Ovary (tissue), 9 donors: ENCODE results near the gene DEPDC5. TPM values are rescaled to one million over a fixed set of nuclear protein-coding genes. Genes with fewer than 3 reads are reported as not detected.

Experiments
- DNase-seq, 5 donors: peaks; one replicate each; pipeline ENCODE4 v3.0.0-alpha.2; 2019 to 2020
- H3K27ac ChIP-seq, 2 donors: fragments of 200-600 bp; one replicate each; pipeline versions ENCODE4 v1.5.1 to v1.8.0; 2019 to 2022
- H3K27me3 ChIP-seq: fragments of 200-600 bp; one replicate; pipeline ENCODE4 v1.8.0; 2022
- H3K36me3 ChIP-seq: fragments of 200-600 bp; sonication (generic); one replicate; pipeline ENCODE4 v1.5.1; 2019
- H3K4me1 ChIP-seq: one replicate; pipeline ENCODE4 v1.8.1; 2013; ENCODE audit warnings: mild to moderate bottlenecking, moderate library complexity; ENCODE audit not compliant: insufficient read depth
- H3K4me3 ChIP-seq: fragments of 200-600 bp; sonication (generic); one replicate; pipeline ENCODE4 v1.5.1; 2017
- H3K9me3 ChIP-seq, 2 donors: fragments of 200-600 bp in 1 of 2; sonication (generic) in 1 of 2; one replicate each; pipeline versions ENCODE4 v1.5.1 to v1.8.1; 2013 to 2019; ENCODE audit warnings: mild to moderate bottlenecking in 1 of 2, moderate library complexity in 1 of 2
- CTCF ChIP-seq, 3 donors: fragments of 450-650 bp in 2 of 3; fragments of 200-600 bp in 1 of 3; IDR thresholded peaks; one replicate each; pipeline versions ENCODE4 v1.5.1 to v1.8.0; 2016 to 2022; ENCODE audit warnings: antibody characterized with exemption in 3 of 3, mild to moderate bottlenecking in 1 of 3
- EP300 ChIP-seq: sonication (generic); formaldehyde crosslinking; IDR thresholded peaks from one replicate; pipeline ENCODE4 v1.6.1; 2017; ENCODE audit warnings: antibody characterized with exemption
- POLR2A ChIP-seq: fragments of 450-650 bp; IDR thresholded peaks from one replicate; pipeline ENCODE4 v1.6.1; 2017; ENCODE audit warnings: antibody characterized with exemption, mild to moderate bottlenecking, moderate library complexity
- WGBS, 3 donors: extraction: QIAGEN DNeasy Blood & Tissue Kit in 1 of 3; methylation state at CpG; one replicate each; pipeline versions ENCODE4 v1.1.5 to v1.1.7; 2013 to 2017; 5-methylcytosine and 5-hydroxymethylcytosine counted together
- intact Hi-C, 4 donors: fragments of 100-400 bp; cut with DNase I; formaldehyde crosslinking; loops; one replicate each; pipeline versions ENCODE4 v1.11.0 to v1.15.1; 2022 to 2023
- polyA plus RNA-seq, 2 donors: library from polyadenylated mRNA; stranded (reverse); fragments of 200-250 nt in 1 of 2; fragments of 350-450 nt in 1 of 2; fragmentation: Illumina TruSeq in 1 of 2; extraction: RNeasy Lipid Tissue Mini Kit (QIAGEN cat#74804) in 1 of 2; gene quantifications; one replicate each; pipeline ENCODE4 v1.2.3, GENCODE V29; 2013 to 2014
- total RNA-seq, 7 donors: library from RNA; depleted of rRNA in 2 of 7; stranded (reverse); fragments of >200 nt in 2 of 7; fragmentation: NEBNext Ultra II Directional in 3 of 7; extraction: Animal tissue kit (Norgen Biotek cat#: 25700) in 3 of 7; gene quantifications; one replicate each; pipeline versions ENCODE4 v1.1.0 to v1.2.4, GENCODE V29; 2016 to 2023
- donor health status: DM: no; HTN: no; CAD: no; lungs with moderate emphysema.
- donor health status: DM: no; HTN: no; CAD: no.
- donor health status: Bipolar disorder and iron deficiency.
- donor health status: DM: yes; HTN: yes; CAD: no.
- donor health status: DM: no; HTN: no; CAD: no.
- donor health status: DM: yes; HTN: yes; CAD: no.

Gene DEPDC5
- total and polyA plus RNA-seq, 9 donors: 12.1 to 73.3 (median 32.8) TPM

- DNase-seq: peak; percentile 64 to 81 (median 77)
- Histone ChIP-seq H3K9me3 (no peaks in the 10 kb centered on the region), H3K36me3 (no peaks in the 10 kb centered on the region), H3K27ac (peak overlapping the region; percentile 95 to 96), H3K4me3 (peak overlapping the region; percentile 84), H3K27me3 (no peaks in the 10 kb centered on the region), H3K4me1 (peaks cover 4% of the 10 kb centered on the region)
- TF ChIP-seq CTCF (IDR thresholded peaks at IDR 0.05) (no peak), POLR2A (no peak), EP300 (no peak)
- intact Hi-C loops: loop anchor here in 2 of 4 donors (10.0 kb wide), 1 partner anchor 190 kb away; the partner anchor contains the start of genes DEPDC5 (in 2 of the 2) and PRR14L (in 2 of the 2)
- WGBS, 3 donors: 0 to 2% (median 0%) methylated on average over 21 to 76 of the region's 76 CpGs
These were observed 191.1 kb downstream of the DEPDC5 start for GRCh38 chr22:31944700-31945442.

- intact Hi-C loops: loop anchor here in 2 of 4 donors (10.0 kb wide), 1 partner anchor 191 kb away; the partner anchor contains the start of genes DEPDC5 (in 2 of the 2) and PRR14L (in 2 of the 2)
These were observed 191.6 kb downstream of the DEPDC5 start for GRCh38 chr22:31945443-31945855.

GRCh38 chr22:31945971-31946680 lies 192.3 kb downstream of the DEPDC5 start:
- H3K36me3 ChIP-seq: no peaks in the 10 kb centered on the region
- H3K27me3 ChIP-seq: no peaks in the 10 kb centered on the region
- peak overlapping the region; percentile 2 to 95 for H3K27ac ChIP-seq
- no peaks in the 10 kb centered on the region for H3K9me3 ChIP-seq
- peak overlapping the region; percentile 84 for H3K4me3 ChIP-seq
- no peak for DNase-seq
- peaks cover 6% of the 10 kb centered on the region for H3K4me1 ChIP-seq
- TF ChIP-seq EP300 (no peak), CTCF (IDR thresholded peaks at IDR 0.05) (no peak), POLR2A (no peak)
- 25 to 41% (median 38%) methylated on average over 8 of the region's 8 CpGs for WGBS, 3 donors
- intact Hi-C loops: loop anchor here in 2 of 4 donors (10.0 kb wide), 1 partner anchor 191 kb away; the partner anchor contains the start of genes DEPDC5 (in 2 of the 2) and PRR14L (in 2 of the 2)

More at GRCh38 chr22:31945443-31945855, 191.6 kb downstream of the DEPDC5 start:
- no peak for TF ChIP-seq EP300
- no peak for TF ChIP-seq POLR2A
- TF ChIP-seq CTCF (IDR thresholded peaks at IDR 0.05): no peak
- H3K27me3 ChIP-seq: no peaks in the 10 kb centered on the region
- peak overlapping the region; percentile 95 to 96 for H3K27ac ChIP-seq
- DNase-seq: no peak
- no peaks in the 10 kb centered on the region for H3K36me3 ChIP-seq
- WGBS, 3 donors: 2 to 4% (median 3%) methylated on average over 15 of the region's 15 CpGs
- peaks cover 6% of the 10 kb centered on the region for H3K4me1 ChIP-seq
- peak overlapping the region; percentile 84 for H3K4me3 ChIP-seq
- H3K9me3 ChIP-seq: no peaks in the 10 kb centered on the region

GRCh38 chr22:31947296-31947695 lies 193.5 kb downstream of the DEPDC5 start:
- Histone ChIP-seq H3K4me3 (no peak overlapping the region), H3K27ac (no peak overlapping the region), H3K9me3 (no peaks in the 10 kb centered on the region), H3K4me1 (peaks cover 15% of the 10 kb centered on the region), H3K27me3 (no peaks in the 10 kb centered on the region), H3K36me3 (no peaks in the 10 kb centered on the region)
- no peak for DNase-seq
- TF ChIP-seq CTCF (IDR thresholded peaks at IDR 0.05): no peak
- 33 to 34% (median 34%) methylated on average over 2 of the region's 2 CpGs for WGBS, 3 donors
- intact Hi-C loops: loop anchor here in 2 of 4 donors (10.0 kb wide), 1 partner anchor 192 kb away; the partner anchor contains the start of genes DEPDC5 (in 2 of the 2) and PRR14L (in 2 of the 2)
